AG04450 (cell line): ENCODE measurements around the gene MED25. TPM values are rescaled to one million over a fixed set of nuclear protein-coding genes. Genes with fewer than 3 reads are reported as not detected.

ENCODE experiments used
- CTCF ChIA-PET: fragments of 300-600, 350-600 bp; formaldehyde crosslinking; extraction: SDS; loops from one replicate; lab custom pipeline; 2022; ENCODE audit warnings: antibody characterized with exemption, inconsistent platforms; lab: Charles Lee
- POLR2A ChIA-PET: fragments of 350-600 bp; formaldehyde crosslinking; extraction: SDS; loops from one replicate; lab custom pipeline; 2021; ENCODE audit warnings: antibody characterized with exemption, inconsistent platforms; lab: Yijun Ruan, JAX
- DNase-seq: peaks from one replicate; pipeline ENCODE4 v3.0.0-alpha.2; 2011; ENCODE audit warnings: low read depth, low spot score
- H3K27ac ChIP-seq: one replicate; pipeline ENCODE4 v1.5.1; 2012; ENCODE audit warnings: low read depth, low read length, control low read depth
- H3K27me3 ChIP-seq: one replicate; pipeline ENCODE4 v1.6.0; 2012; ENCODE audit warnings: low read length; ENCODE audit not compliant: control insufficient read depth, insufficient read depth
- H3K4me3 ChIP-seq: 2 replicates; pipeline ENCODE4 v1.5.1; 2011; ENCODE audit warnings: mild to moderate bottlenecking, low read depth, low read length, control low read depth
- H3K9me3 ChIP-seq: 2 replicates; pipeline ENCODE4 v1.5.1; 2012; ENCODE audit warnings: low read length; ENCODE audit not compliant: control insufficient read depth, insufficient read depth
- CTCF ChIP-seq: IDR thresholded peaks from 2 replicates; pipeline ENCODE4 v1.5.1; 2011; ENCODE audit warnings: low read depth, low read length, control low read depth, inconsistent platforms
- polyA plus RNA-seq: library from polyadenylated mRNA; depleted of rRNA; stranded (reverse); fragments of >200 nt; gene quantifications from 2 replicates; pipeline ENCODE4 v1.2.3, GENCODE V29; 2011

Gene MED25
- polyA plus RNA-seq, 1 experiment = 12.6 TPM

GRCh38 chr19:49780861-49781260, 37.2 kb upstream of the MED25 start:
- no peak for DNase-seq
- H3K9me3 ChIP-seq = peaks cover 3% of the 10 kb centered on the region; the same call in 1 of the 2 replicates
- CTCF ChIA-PET = no interaction called here
- no peak overlapping the region for H3K4me3 ChIP-seq
- H3K27me3 ChIP-seq = no peaks in the 10 kb centered on the region
- TF ChIP-seq CTCF = no peak
- POLR2A ChIA-PET = no interaction called here
- H3K27ac ChIP-seq = no peak overlapping the region

- H3K4me3 ChIP-seq = no peak overlapping the region
- no peak for DNase-seq
- CTCF ChIA-PET = no interaction called here
- no peaks in the 10 kb centered on the region for H3K27me3 ChIP-seq
- TF ChIP-seq CTCF = no peak
- POLR2A ChIA-PET = no interaction called here
- no peak overlapping the region for H3K27ac ChIP-seq
- peaks cover 3% of the 10 kb centered on the region; the same call in 1 of the 2 replicates for H3K9me3 ChIP-seq
These were observed 36.7 kb upstream of the MED25 start for GRCh38 chr19:49781394-49781793.

GRCh38 chr19:49782515-49782914, 35.6 kb upstream of the MED25 start:
- Histone ChIP-seq H3K27ac (no peak overlapping the region), H3K4me3 (no peak overlapping the region), H3K27me3 (no peaks in the 10 kb centered on the region), H3K9me3 (peaks cover 3% of the 10 kb centered on the region; the same call in 1 of the 2 replicates)
- ChIA-PET POLR2A (no interaction called here), CTCF (no interaction called here)
- TF ChIP-seq CTCF = no peak
- no peak for DNase-seq

- H3K27me3 ChIP-seq = no peaks in the 10 kb centered on the region
- peaks cover 3% of the 10 kb centered on the region; the same call in 1 of the 2 replicates for H3K9me3 ChIP-seq
- TF ChIP-seq CTCF = no peak
- ChIA-PET POLR2A (no interaction called here), CTCF (interaction anchor here (1.2 kb wide), 1 partner anchor 19 kb away, joined by 3 read pairs; no protein-coding TSS in a partner anchor)
- peak overlapping the region; percentile 11 for H3K27ac ChIP-seq
- no peak for DNase-seq
- no peak overlapping the region for H3K4me3 ChIP-seq
These were observed 31.7 kb upstream of the MED25 start for GRCh38 chr19:49786376-49786820.

GRCh38 chr19:49787746-49788145, 30.3 kb upstream of the MED25 start:
- POLR2A ChIA-PET = no interaction called here

More at GRCh38 chr19:49787746-49788145, 30.3 kb upstream of the MED25 start:
- Histone ChIP-seq H3K27me3 (no peaks in the 10 kb centered on the region), H3K4me3 (no peak overlapping the region), H3K9me3 (peaks cover under 1% of the 10 kb centered on the region; the same call in 1 of the 2 replicates), H3K27ac (no peak overlapping the region)
- no peak for DNase-seq
- TF ChIP-seq CTCF = no peak
- CTCF ChIA-PET = interaction anchor here (0.6 kb wide), 1 partner anchor 26 kb away, joined by 3 read pairs; the partner anchor contains the start of gene FUZ
